Ovary (tissue), 9 donors: ENCODE data around the gene FBXO11. TPM values are rescaled to one million over a fixed set of nuclear protein-coding genes. Genes with fewer than 3 reads are reported as not detected.

ENCODE experiments used
- DNase-seq, 5 donors: peaks; one replicate each; pipeline ENCODE4 v3.0.0-alpha.2; 2019 to 2020
- H3K27ac ChIP-seq, 2 donors: fragments of 200-600 bp; one replicate each; pipeline versions ENCODE4 v1.5.1 to v1.8.0; 2019 to 2022
- H3K27me3 ChIP-seq: fragments of 200-600 bp; one replicate; pipeline ENCODE4 v1.8.0; 2022
- H3K36me3 ChIP-seq: fragments of 200-600 bp; sonication (generic); one replicate; pipeline ENCODE4 v1.5.1; 2019
- H3K4me1 ChIP-seq: one replicate; pipeline ENCODE4 v1.8.1; 2013; ENCODE audit warnings: mild to moderate bottlenecking, moderate library complexity; ENCODE audit not compliant: insufficient read depth
- H3K4me3 ChIP-seq: fragments of 200-600 bp; sonication (generic); one replicate; pipeline ENCODE4 v1.5.1; 2017
- H3K9me3 ChIP-seq, 2 donors: fragments of 200-600 bp in 1 of 2; sonication (generic) in 1 of 2; one replicate each; pipeline versions ENCODE4 v1.5.1 to v1.8.1; 2013 to 2019; ENCODE audit warnings: mild to moderate bottlenecking in 1 of 2, moderate library complexity in 1 of 2
- EP300 ChIP-seq: sonication (generic); formaldehyde crosslinking; IDR thresholded peaks from one replicate; pipeline ENCODE4 v1.6.1; 2017; ENCODE audit warnings: antibody characterized with exemption
- POLR2A ChIP-seq: fragments of 450-650 bp; IDR thresholded peaks from one replicate; pipeline ENCODE4 v1.6.1; 2017; ENCODE audit warnings: antibody characterized with exemption, mild to moderate bottlenecking, moderate library complexity
- WGBS, 3 donors: extraction: QIAGEN DNeasy Blood & Tissue Kit in 1 of 3; methylation state at CpG; one replicate each; pipeline versions ENCODE4 v1.1.5 to v1.1.7; 2013 to 2017; 5-methylcytosine and 5-hydroxymethylcytosine counted together
- intact Hi-C, 4 donors: fragments of 100-400 bp; cut with DNase I; formaldehyde crosslinking; loops; one replicate each; pipeline versions ENCODE4 v1.11.0 to v1.15.1; 2022 to 2023
- polyA plus RNA-seq, 2 donors: library from polyadenylated mRNA; stranded (reverse); fragments of 200-250 nt in 1 of 2; fragments of 350-450 nt in 1 of 2; fragmentation: Illumina TruSeq in 1 of 2; extraction: RNeasy Lipid Tissue Mini Kit (QIAGEN cat#74804) in 1 of 2; gene quantifications; one replicate each; pipeline ENCODE4 v1.2.3, GENCODE V29; 2013 to 2014
- total RNA-seq, 7 donors: library from RNA; depleted of rRNA in 2 of 7; stranded (reverse); fragments of >200 nt in 2 of 7; fragmentation: NEBNext Ultra II Directional in 3 of 7; extraction: Animal tissue kit (Norgen Biotek cat#: 25700) in 3 of 7; gene quantifications; one replicate each; pipeline versions ENCODE4 v1.1.0 to v1.2.4, GENCODE V29; 2016 to 2023
- TF ChIP-seq, protein P1 (sequence below), 3 donors: fragments of 450-650 bp in 2 of 3; fragments of 200-600 bp in 1 of 3; IDR thresholded peaks; one replicate each; pipeline versions ENCODE4 v1.5.1 to v1.8.0; 2016 to 2022; ENCODE audit warnings: antibody characterized with exemption in 3 of 3, mild to moderate bottlenecking in 1 of 3
- donor health status: DM: no; HTN: no; CAD: no; lungs with moderate emphysema.
- donor health status: DM: no; HTN: no; CAD: no.
- donor health status: Bipolar disorder and iron deficiency.
- donor health status: DM: yes; HTN: yes; CAD: no.
- donor health status: DM: no; HTN: no; CAD: no.
- donor health status: DM: yes; HTN: yes; CAD: no.

Gene FBXO11
- total and polyA plus RNA-seq, 9 donors = 35.6 to 85.9 (median 71.1) TPM

DNA sequence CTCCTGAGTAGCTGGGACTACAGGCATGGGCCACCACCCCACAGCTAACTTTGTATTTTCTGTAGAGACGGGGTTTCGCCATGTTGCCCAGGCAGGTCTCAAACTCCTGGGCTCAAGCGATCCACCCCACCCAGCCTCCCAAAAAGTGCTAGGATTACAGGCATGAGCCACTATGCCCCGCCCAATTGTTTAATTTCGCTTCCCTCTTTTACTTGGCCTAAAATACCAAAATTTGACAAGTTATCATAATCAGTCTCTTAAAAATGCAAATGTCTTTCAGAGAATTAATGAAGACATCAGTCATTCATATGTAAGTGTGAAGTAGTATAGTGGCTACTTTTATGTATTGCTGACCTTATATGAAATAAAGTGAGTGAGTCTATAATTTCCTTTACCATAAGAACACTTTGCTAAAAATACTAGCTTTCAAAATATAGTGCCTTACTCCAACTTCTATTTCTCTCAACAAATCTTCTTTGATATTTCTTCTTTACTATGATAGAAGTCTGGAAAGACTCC lies 9.8 kb downstream of the FBXO11 start:
- TF ChIP-seq EP300 = no peak
- no peak for TF ChIP-seq POLR2A
- DNase-seq = no peak
- Histone ChIP-seq H3K27me3 (no peaks in the 10 kb centered on the region), H3K4me3 (no peak overlapping the region), H3K9me3 (no peaks in the 10 kb centered on the region), H3K27ac (no peak overlapping the region), H3K36me3 (no peaks in the 10 kb centered on the region), H3K4me1 (peaks cover 12% of the 10 kb centered on the region)
- WGBS, 3 donors = 95 to 96% (median 95%) methylated on average over 5 of the region's 5 CpGs
- intact Hi-C loops = no loop called here

DNA sequence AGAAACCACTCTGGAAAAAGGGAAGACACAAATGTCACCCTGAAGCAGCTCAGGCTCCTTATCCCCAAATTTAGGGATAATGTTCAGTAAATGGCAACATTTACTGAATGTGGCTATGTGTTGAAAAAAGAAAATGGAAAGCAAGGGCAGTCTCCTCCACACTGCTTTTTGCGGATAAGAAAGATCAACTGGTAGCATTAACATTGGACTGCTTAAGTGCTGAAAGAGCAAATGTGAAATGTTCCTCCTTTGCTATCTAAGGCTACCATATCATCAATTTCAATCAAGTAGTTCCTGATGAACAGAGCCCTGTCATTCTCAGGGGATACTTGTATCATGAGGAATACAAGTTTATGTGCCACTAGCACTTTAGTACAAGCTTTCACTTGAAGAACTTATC lies 12.5 kb downstream of the FBXO11 start:
- intact Hi-C loops = no loop called here

DNA sequence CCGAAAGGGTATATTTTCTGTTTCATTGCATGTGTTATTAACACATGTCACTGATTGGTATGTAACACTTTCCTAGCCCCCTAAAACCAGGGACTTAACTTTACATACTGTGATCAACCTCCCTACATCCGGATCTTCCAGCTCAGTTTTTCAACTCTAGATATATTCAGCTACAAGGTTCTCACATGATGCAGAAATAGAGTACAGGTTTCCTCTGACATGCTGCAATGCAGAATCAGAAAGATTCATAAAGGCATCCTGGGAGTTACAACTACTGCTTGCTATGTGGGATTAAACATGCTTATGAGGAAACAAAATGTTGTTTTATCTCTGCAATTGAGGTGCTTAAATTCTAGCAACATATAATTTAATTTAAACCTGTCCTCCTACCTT lies 14.0 kb downstream of the FBXO11 start:
- no peak for TF ChIP-seq POLR2A
- no peak for TF ChIP-seq EP300
- TF ChIP-seq, protein P1, sequence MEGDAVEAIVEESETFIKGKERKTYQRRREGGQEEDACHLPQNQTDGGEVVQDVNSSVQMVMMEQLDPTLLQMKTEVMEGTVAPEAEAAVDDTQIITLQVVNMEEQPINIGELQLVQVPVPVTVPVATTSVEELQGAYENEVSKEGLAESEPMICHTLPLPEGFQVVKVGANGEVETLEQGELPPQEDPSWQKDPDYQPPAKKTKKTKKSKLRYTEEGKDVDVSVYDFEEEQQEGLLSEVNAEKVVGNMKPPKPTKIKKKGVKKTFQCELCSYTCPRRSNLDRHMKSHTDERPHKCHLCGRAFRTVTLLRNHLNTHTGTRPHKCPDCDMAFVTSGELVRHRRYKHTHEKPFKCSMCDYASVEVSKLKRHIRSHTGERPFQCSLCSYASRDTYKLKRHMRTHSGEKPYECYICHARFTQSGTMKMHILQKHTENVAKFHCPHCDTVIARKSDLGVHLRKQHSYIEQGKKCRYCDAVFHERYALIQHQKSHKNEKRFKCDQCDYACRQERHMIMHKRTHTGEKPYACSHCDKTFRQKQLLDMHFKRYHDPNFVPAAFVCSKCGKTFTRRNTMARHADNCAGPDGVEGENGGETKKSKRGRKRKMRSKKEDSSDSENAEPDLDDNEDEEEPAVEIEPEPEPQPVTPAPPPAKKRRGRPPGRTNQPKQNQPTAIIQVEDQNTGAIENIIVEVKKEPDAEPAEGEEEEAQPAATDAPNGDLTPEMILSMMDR (IDR thresholded peaks at IDR 0.05) = no peak
- no peak overlapping the region for H3K4me3 ChIP-seq
- 74 to 79% (median 79%) methylated on average over 2 of the region's 2 CpGs for WGBS, 3 donors
- no peaks in the 10 kb centered on the region for H3K36me3 ChIP-seq
- intact Hi-C loops = no loop called here
- peaks cover 12% of the 10 kb centered on the region for H3K4me1 ChIP-seq
- H3K27ac ChIP-seq = no peak overlapping the region
- DNase-seq = no peak
- H3K9me3 ChIP-seq = no peaks in the 10 kb centered on the region
- H3K27me3 ChIP-seq = no peaks in the 10 kb centered on the region

More for the DNA sequence above, 12.5 kb downstream of the FBXO11 start:
- Histone ChIP-seq H3K27me3 (no peaks in the 10 kb centered on the region), H3K4me1 (peaks cover 12% of the 10 kb centered on the region), H3K27ac (no peak overlapping the region), H3K9me3 (no peaks in the 10 kb centered on the region), H3K4me3 (no peak overlapping the region), H3K36me3 (no peaks in the 10 kb centered on the region)
- WGBS, 3 donors = 53 to 67% (median 65%) methylated on average over 1 of the region's 1 CpG
- DNase-seq = no peak
- TF ChIP-seq EP300 (no peak), POLR2A (no peak)
- TF ChIP-seq, protein P1 (IDR thresholded peaks at IDR 0.05) = no peak

DNA sequence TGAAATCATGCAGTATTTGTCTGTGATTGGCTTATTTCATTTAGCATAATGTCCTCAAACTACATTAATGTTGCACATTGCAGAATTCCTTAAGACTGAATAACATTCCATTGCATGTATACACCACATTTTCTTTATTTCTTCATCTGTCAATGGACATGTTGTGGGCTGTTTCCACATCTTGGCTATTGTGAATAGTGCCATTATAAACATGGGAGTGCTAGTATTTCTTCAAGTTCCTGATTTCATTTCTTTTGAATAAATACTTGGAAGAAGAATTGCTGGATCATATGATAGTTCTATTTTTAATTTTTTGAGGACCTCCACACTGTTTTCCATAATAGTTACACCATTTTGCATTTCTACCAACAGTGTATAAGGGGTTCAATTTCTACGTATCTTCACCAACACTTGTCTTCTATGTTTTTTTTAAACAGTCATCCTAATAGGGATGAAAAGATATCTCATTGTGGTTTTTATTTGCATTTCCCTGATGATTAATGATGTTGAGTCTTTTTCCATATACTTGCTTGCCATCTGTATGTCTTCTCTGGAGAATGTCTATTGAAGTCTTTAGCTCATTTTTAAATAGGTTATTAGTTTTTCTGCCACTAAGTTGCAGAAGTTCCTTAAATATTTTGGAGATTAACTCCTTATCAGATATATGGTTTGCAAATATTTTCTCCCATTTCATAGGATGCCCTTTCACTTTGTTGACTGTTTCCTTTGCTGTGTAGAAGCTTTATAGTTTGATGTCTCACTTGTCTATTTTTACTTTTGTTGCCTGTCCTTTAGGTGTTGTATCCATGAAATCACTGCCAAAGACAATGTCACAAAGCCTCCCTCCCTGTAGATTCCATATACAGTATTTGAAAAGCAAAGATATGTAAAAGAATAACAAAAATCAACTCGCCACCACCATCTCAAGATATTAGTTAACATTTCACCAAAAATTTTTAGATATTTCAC lies 14.6 kb downstream of the FBXO11 start:
- H3K4me3 ChIP-seq = no peak overlapping the region
- no peaks in the 10 kb centered on the region for H3K36me3 ChIP-seq
- peaks cover 12% of the 10 kb centered on the region for H3K4me1 ChIP-seq
- intact Hi-C loops = no loop called here
- H3K9me3 ChIP-seq = no peaks in the 10 kb centered on the region
- TF ChIP-seq POLR2A = no peak
- no peak for TF ChIP-seq EP300
- TF ChIP-seq, protein P1 (IDR thresholded peaks at IDR 0.05) = no peak
- no peaks in the 10 kb centered on the region for H3K27me3 ChIP-seq
- no peak overlapping the region for H3K27ac ChIP-seq
- WGBS, 3 donors = 91 to 95% (median 92%) methylated on average over 2 of the region's 2 CpGs
- no peak for DNase-seq
